VCaP (cell line): ENCODE data around the gene TRIM54.

Experiments used
- H3K27ac ChIP-seq: fragments of 450-650 bp; 2 replicates; pipeline ENCODE4 v1.5.1; 2017
- CTCF ChIP-seq: fragments of 450-650 bp; conservative IDR thresholded peaks from 2 replicates; pipeline ENCODE4 v1.5.1; 2017; ENCODE audit warnings: mild to moderate bottlenecking, moderate library complexity

TRIM54 gene

GRCh38 chr2:27281855-27282559 lies at the start of gene TRIM54:
Gene TRIM54 (plus strand): TSS chr2:27282429. CDS start chr2:27282732, 303 bp downstream.
- no peak for TF ChIP-seq CTCF
- H3K27ac ChIP-seq: peak within 1 kb of the TSS; percentile 11; the same call in 1 of the 2 replicates

DNA sequence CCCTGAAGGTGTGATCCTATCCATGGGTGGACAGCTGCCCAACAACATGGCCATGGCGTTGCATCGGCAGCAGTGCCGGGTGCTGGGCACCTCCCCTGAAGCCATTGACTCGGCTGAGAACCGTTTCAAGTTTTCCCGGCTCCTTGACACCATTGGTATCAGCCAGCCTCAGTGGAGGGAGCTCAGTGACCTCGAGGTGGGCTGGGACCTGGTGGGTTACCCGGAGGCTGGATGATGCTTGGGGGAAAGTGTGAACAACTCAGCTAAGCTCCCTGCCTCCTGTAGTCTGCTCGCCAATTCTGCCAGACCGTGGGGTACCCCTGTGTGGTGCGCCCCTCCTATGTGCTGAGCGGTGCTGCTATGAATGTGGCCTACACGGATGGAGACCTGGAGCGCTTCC lies 48.9 kb upstream of the TRIM54 start:
- no peak for TF ChIP-seq CTCF
- no peak overlapping the region for H3K27ac ChIP-seq

- no peak overlapping the region for H3K27ac ChIP-seq
- no peak for TF ChIP-seq CTCF
Measured at GRCh38 chr2:27236136-27236535, 46.1 kb upstream of the TRIM54 start.

DNA sequence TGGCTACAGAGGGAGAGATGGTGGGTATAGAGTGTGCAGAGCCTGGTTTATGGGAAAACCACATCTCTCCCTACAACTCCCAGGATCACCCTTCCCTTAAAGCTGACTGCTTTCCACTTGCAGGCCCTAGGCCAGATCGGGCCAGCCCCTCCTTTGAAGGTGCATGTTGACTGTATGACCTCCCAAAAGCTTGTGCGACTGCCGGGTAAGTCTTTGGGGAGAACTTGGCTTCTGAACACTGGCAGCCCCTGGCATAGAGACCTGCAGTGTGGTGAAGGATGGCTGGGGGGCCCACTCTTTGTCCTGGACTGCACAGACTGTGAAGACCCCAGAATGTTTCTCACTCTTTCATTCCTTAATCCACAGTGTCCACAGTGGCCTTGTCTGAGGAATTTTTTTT lies 45.6 kb upstream of the TRIM54 start:
- no peak overlapping the region for H3K27ac ChIP-seq
- TF ChIP-seq CTCF: no peak

DNA sequence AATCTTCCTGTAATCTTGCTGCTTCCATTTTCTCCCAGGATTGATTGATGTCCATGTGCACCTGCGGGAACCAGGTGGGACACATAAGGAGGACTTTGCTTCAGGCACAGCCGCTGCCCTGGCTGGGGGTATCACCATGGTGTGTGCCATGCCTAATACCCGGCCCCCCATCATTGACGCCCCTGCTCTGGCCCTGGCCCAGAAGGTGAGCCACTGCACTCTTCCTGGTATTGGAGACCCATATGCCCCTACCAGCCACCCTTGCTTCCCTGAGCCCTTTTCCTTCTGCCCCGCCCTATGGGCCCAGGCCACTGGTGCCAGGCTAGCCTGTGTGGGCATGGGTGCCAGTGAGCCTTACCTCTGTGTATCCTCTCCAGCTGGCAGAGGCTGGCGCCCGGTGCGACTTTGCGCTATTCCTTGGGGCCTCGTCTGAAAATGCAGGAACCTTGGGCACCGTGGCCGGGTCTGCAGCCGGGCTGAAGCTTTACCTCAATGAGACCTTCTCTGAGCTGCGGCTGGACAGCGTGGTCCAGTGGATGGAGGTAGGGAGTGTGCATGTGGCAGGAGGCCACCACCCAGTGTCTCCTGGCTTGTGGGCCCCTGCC lies 44.8 kb upstream of the TRIM54 start:
- no peak overlapping the region for H3K27ac ChIP-seq

DNA sequence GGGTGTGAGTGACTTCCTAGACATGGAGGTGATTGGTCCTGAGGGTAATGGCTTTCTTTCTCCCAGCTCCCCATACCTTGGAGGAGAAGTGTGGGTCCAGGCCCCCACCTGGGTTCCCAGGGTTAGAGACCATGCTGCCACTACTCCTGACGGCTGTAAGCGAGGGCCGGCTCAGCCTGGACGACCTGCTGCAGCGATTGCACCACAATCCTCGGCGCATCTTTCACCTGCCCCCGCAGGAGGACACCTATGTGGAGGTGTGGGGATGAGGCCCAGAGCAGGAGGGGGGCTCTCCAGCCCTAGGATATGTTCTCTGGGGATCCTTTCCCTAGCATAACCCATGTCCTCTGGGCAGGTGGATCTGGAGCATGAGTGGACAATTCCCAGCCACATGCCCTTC lies 43.3 kb upstream of the TRIM54 start:
- TF ChIP-seq CTCF: no peak
- no peak overlapping the region for H3K27ac ChIP-seq

More for the DNA sequence above, 44.8 kb upstream of the TRIM54 start:
- no peak for TF ChIP-seq CTCF

GRCh38 chr2:27240406-27240805 lies 41.8 kb upstream of the TRIM54 start:
- no peak for TF ChIP-seq CTCF
- H3K27ac ChIP-seq: no peak overlapping the region
